CD4-positive, alpha-beta T cell treated with Interleukin-15 for 4 hours (primary cell): ENCODE data around the gene CNTN2.

Experiments
- DNase-seq: peaks from one replicate; pipeline ENCODE4 v3.0.0-alpha.2; 2020; ENCODE audit warnings: low spot score

Gene CNTN2

GRCh38 chr1:205074084-205074483, 31.1 kb downstream of the CNTN2 start:
- no peak for DNase-seq

GRCh38 chr1:205074513-205074912, 31.5 kb downstream of the CNTN2 start:
- no peak for DNase-seq

- DNase-seq = no peak
These were observed 32.7 kb downstream of the CNTN2 start for GRCh38 chr1:205075642-205076155.

GRCh38 chr1:205076245-205076761, 33.3 kb downstream of the CNTN2 start:
- DNase-seq = no peak

- DNase-seq = no peak
These were observed 34.3 kb downstream of the CNTN2 start for GRCh38 chr1:205077158-205077933.

- no peak for DNase-seq
These were observed 34.9 kb downstream of the CNTN2 start for GRCh38 chr1:205077934-205078311.

GRCh38 chr1:205082431-205082830, 39.4 kb downstream of the CNTN2 start:
- no peak for DNase-seq

- no peak for DNase-seq
These were observed 41.3 kb downstream of the CNTN2 start, which contains the start of gene TMEM81 for GRCh38 chr1:205084360-205084759. Gene TMEM81 (minus strand): TSS chr1:205084460. CDS start chr1:205084320, 140 bp downstream.

GRCh38 chr1:205088341-205088740, 45.3 kb downstream of the CNTN2 start:
- no peak for DNase-seq

- DNase-seq = no peak
These were observed 48.2 kb downstream of the CNTN2 start for GRCh38 chr1:205091043-205091740.

GRCh38 chr1:205095422-205095821, 52.4 kb downstream of the CNTN2 start:
- no peak for DNase-seq

- no peak for DNase-seq
These were observed 55.2 kb downstream of the CNTN2 start for GRCh38 chr1:205098242-205098641.

- no peak for DNase-seq
These were observed 59.4 kb downstream of the CNTN2 start for GRCh38 chr1:205102404-205102803.

- DNase-seq = no peak
These were observed 64.3 kb downstream of the CNTN2 start for GRCh38 chr1:205107327-205107726.

GRCh38 chr1:205108464-205108863, 65.5 kb downstream of the CNTN2 start:
- no peak for DNase-seq

GRCh38 chr1:205109269-205109668, 66.3 kb downstream of the CNTN2 start:
- DNase-seq = no peak

- no peak for DNase-seq
These were observed 66.7 kb downstream of the CNTN2 start for GRCh38 chr1:205109711-205110110.

GRCh38 chr1:205111354-205111753, 68.3 kb downstream of the CNTN2 start:
- DNase-seq = no peak

GRCh38 chr1:205118752-205119151, 75.7 kb downstream of the CNTN2 start:
- no peak for DNase-seq

- peak; percentile 97 for DNase-seq
These were observed 78.9 kb downstream of the CNTN2 start, which contains the start of gene RBBP5 for GRCh38 chr1:205121660-205122488. Gene RBBP5 (minus strand): TSS chr1:205121978. CDS start chr1:205121873, 105 bp downstream.

GRCh38 chr1:205122489-205122882, 79.5 kb downstream of the CNTN2 start:
- no peak for DNase-seq

- DNase-seq = no peak
These were observed 81.7 kb downstream of the CNTN2 start for GRCh38 chr1:205124726-205125125.
